ENCODE results near the gene ZBTB21.

- no peak for TF ChIP-seq CTCF (IDR thresholded peaks at IDR 0.05)
- no peak for TF ChIP-seq POLR2A (IDR thresholded peaks at IDR 0.05)
These were observed 17.1 kb upstream of the ZBTB21 start for GRCh38 chr21:42027085-42027821.

All from thyroid gland (tissue), 4 donors.